Chondrocyte (in vitro differentiated cells): ENCODE measurements around the gene GNPDA1. TPM values are rescaled to one million over a fixed set of nuclear protein-coding genes. Genes with fewer than 3 reads are reported as not detected.
A peak's percentile ranks its signal among the peaks of the same experiment; 100 is the strongest.

Source experiments
- DNase-seq: peaks from one replicate; pipeline ENCODE4 v3.0.0; 2021; ENCODE audit warnings: mixed read lengths, low spot score
- H3K27ac Mint-ChIP-seq: one replicate; pipeline ENCODE4 v1.8.0; 2021; ENCODE audit warnings: mild to moderate bottlenecking, moderate library complexity, mixed read lengths; ENCODE audit not compliant: unreplicated experiment
- H3K27me3 Mint-ChIP-seq: 2 replicates; pipeline ENCODE4 v1.8.0; 2021; ENCODE audit warnings: low read depth, mixed read lengths
- H3K36me3 Mint-ChIP-seq: 2 replicates; pipeline ENCODE4 v1.8.0; 2021; ENCODE audit warnings: low read depth, mixed read lengths
- H3K4me1 Mint-ChIP-seq: 2 replicates; pipeline ENCODE4 v1.8.0; 2021; ENCODE audit warnings: low read depth, mild to moderate bottlenecking, mixed read lengths
- H3K4me3 Mint-ChIP-seq: one replicate; pipeline ENCODE4 v1.8.0; 2021; ENCODE audit warnings: mild to moderate bottlenecking, moderate library complexity, mixed read lengths; ENCODE audit not compliant: unreplicated experiment
- H3K9me3 Mint-ChIP-seq: 2 replicates; pipeline ENCODE4 v1.8.0; 2021; ENCODE audit warnings: low read depth, mixed read lengths
- CTCF ChIP-seq: fragments of 200-600 bp; sonication (generic); IDR thresholded peaks from 2 replicates; pipeline ENCODE4 v1.5.0; 2021; ENCODE audit warnings: antibody characterized with exemption, mild to moderate bottlenecking, moderate library complexity
- total RNA-seq: library from RNA; stranded (reverse); gene quantifications from 3 replicates; pipeline ENCODE4 v1.2.1, GENCODE V29; 2021

Gene GNPDA1
- total RNA-seq, 1 donor from 2014 or later: 34.5 TPM

- H3K36me3 Mint-ChIP-seq: peaks cover 26% of the 10 kb centered on the region
- H3K9me3 Mint-ChIP-seq: no peaks in the 10 kb centered on the region
- no peak overlapping the region for H3K4me3 Mint-ChIP-seq
- no peaks in the 10 kb centered on the region for H3K27me3 Mint-ChIP-seq
- H3K27ac Mint-ChIP-seq: no peak overlapping the region
- DNase-seq: no peak
- TF ChIP-seq CTCF: no peak
- H3K4me1 Mint-ChIP-seq: peaks cover 6% of the 10 kb centered on the region
Measured at GRCh38 chr5:141995656-141996055, 17.2 kb downstream of the GNPDA1 start.

GRCh38 chr5:141994511-141995136, 18.2 kb downstream of the GNPDA1 start:
- no peaks in the 10 kb centered on the region for H3K27me3 Mint-ChIP-seq
- DNase-seq: no peak
- peaks cover 6% of the 10 kb centered on the region for H3K4me1 Mint-ChIP-seq
- peak overlapping the region; percentile 19 for H3K27ac Mint-ChIP-seq
- H3K4me3 Mint-ChIP-seq: no peak overlapping the region
- H3K36me3 Mint-ChIP-seq: peaks cover 26% of the 10 kb centered on the region
- no peak for TF ChIP-seq CTCF
- H3K9me3 Mint-ChIP-seq: no peaks in the 10 kb centered on the region

GRCh38 chr5:141992349-141992963, 20.4 kb downstream of the GNPDA1 start:
- H3K36me3 Mint-ChIP-seq: peaks cover 34% of the 10 kb centered on the region
- no peak overlapping the region for H3K4me3 Mint-ChIP-seq
- no peaks in the 10 kb centered on the region for H3K9me3 Mint-ChIP-seq
- no peak overlapping the region for H3K27ac Mint-ChIP-seq
- peak; percentile 96 for TF ChIP-seq CTCF
- no peaks in the 10 kb centered on the region for H3K27me3 Mint-ChIP-seq
- peaks cover 6% of the 10 kb centered on the region for H3K4me1 Mint-ChIP-seq
- DNase-seq: no peak

- no peaks in the 10 kb centered on the region for H3K9me3 Mint-ChIP-seq
- peaks cover 34% of the 10 kb centered on the region for H3K36me3 Mint-ChIP-seq
Measured at GRCh38 chr5:141989720-141990119, 23.1 kb downstream of the GNPDA1 start.

GRCh38 chr5:141986072-141986471, 26.8 kb downstream of the GNPDA1 start:
- Mint-ChIP-seq H3K27ac (no peak overlapping the region), H3K4me1 (no peaks in the 10 kb centered on the region), H3K4me3 (no peak overlapping the region), H3K27me3 (no peaks in the 10 kb centered on the region), H3K36me3 (peaks cover 27% of the 10 kb centered on the region), H3K9me3 (no peaks in the 10 kb centered on the region)
- DNase-seq: no peak
- TF ChIP-seq CTCF: no peak

More at GRCh38 chr5:141989720-141990119, 23.1 kb downstream of the GNPDA1 start:
- DNase-seq: no peak
- Mint-ChIP-seq H3K4me1 (peaks cover 6% of the 10 kb centered on the region), H3K4me3 (no peak overlapping the region), H3K27me3 (no peaks in the 10 kb centered on the region), H3K27ac (no peak overlapping the region)
- TF ChIP-seq CTCF: no peak
